Pulmonary artery endothelial cell (primary cell): ENCODE measurements around the gene BLVRA. TPM values are rescaled to one million over a fixed set of nuclear protein-coding genes. Genes with fewer than 3 reads are reported as not detected.

Source experiments
- DNase-seq: peaks from one replicate; pipeline ENCODE4 v3.0.0-alpha.2; 2011; ENCODE audit warnings: low read depth, low spot score
- total RNA-seq: library from RNA; depleted of rRNA; stranded (reverse); fragments of >200 nt; gene quantifications from 2 replicates; pipeline ENCODE4 v1.2.3, GENCODE V29; 2014

The BLVRA gene
- total RNA-seq, 1 donor from 2014 or later, result 40.1 TPM

- DNase-seq, result no peak
Observed at GRCh38 chr7:43856316-43856715, 97.8 kb downstream of the BLVRA start.

Other genes with a start within 250 kb of the BLVRA start
- gene STK17A, start 175.6 kb upstream of the BLVRA start, total RNA-seq, result 72.3 and 99.7 TPM in 2 replicates
- gene COA1, start 29.2 kb upstream of the BLVRA start, total RNA-seq, result 47.8 and 53.5 TPM in 2 replicates
- gene MRPS24, start 110.8 kb downstream of the BLVRA start, total RNA-seq, result 64.0 and 87.2 TPM in 2 replicates
- 23.9 and 27.0 TPM in 2 replicates for gene URGCP, start 147.9 kb downstream of the BLVRA start, total RNA-seq
- gene UBE2D4, start 167.8 kb downstream of the BLVRA start, total RNA-seq, result 8.0 and 9.4 TPM in 2 replicates
- gene SPDYE1, start 239.2 kb downstream of the BLVRA start, total RNA-seq, result not detected in 2 replicates